Activated B cell treated with CpG ODN at 0.5 μM for 24 hours (primary cell): Measurements from ENCODE around the gene LPAR3. TPM values are rescaled to one million over a fixed set of nuclear protein-coding genes. Genes with fewer than 3 reads are reported as not detected.
A peak's percentile ranks its signal among the peaks of the same experiment; 100 is the strongest.

Experiments used
- ATAC-seq: fragments of 200-7000 bp; cut with Tn5 transposase; one replicate; pipeline ENCODE4 v1.10.0; 2021; ENCODE audit warnings: low read depth, mild to moderate bottlenecking, moderate library complexity
- CTCF ChIA-PET: fragments of 350-600 bp; sonication (Branson Sonifier 250); formaldehyde crosslinking; loops from one replicate; lab custom pipeline; 2021; ENCODE audit warnings: antibody characterized with exemption; lab: Charles Lee
- POLR2A ChIA-PET: fragments of 350-600 bp; sonication (Branson Sonifier 250); formaldehyde crosslinking; loops from one replicate; lab custom pipeline; 2021; ENCODE audit warnings: antibody characterized with exemption; lab: Charles Lee
- DNase-seq: peaks from one replicate; pipeline ENCODE4 v3.0.0; 2022
- H3K27ac Mint-ChIP-seq: one replicate; pipeline ENCODE4 v1.8.0; 2020; ENCODE audit warnings: mixed read lengths
- H3K27me3 Mint-ChIP-seq: one replicate; pipeline ENCODE4 v1.8.0; 2021; ENCODE audit warnings: mixed read lengths
- H3K36me3 Mint-ChIP-seq: one replicate; pipeline ENCODE4 v1.8.0; 2021; ENCODE audit warnings: low read depth, mixed read lengths
- H3K4me1 Mint-ChIP-seq: one replicate; pipeline ENCODE4 v1.8.0; 2021; ENCODE audit warnings: mixed read lengths
- H3K4me3 Mint-ChIP-seq: one replicate; pipeline ENCODE4 v1.8.0; 2020; ENCODE audit warnings: mild to moderate bottlenecking, mixed read lengths
- H3K9me3 Mint-ChIP-seq: one replicate; pipeline ENCODE4 v1.8.0; 2020; ENCODE audit warnings: mixed read lengths
- CTCF ChIP-seq: fragments of 200-600 bp; IDR thresholded peaks from one replicate; pipeline ENCODE4 v1.8.0; 2022; ENCODE audit warnings: antibody characterized with exemption, mild to moderate bottlenecking
- intact Hi-C: fragments of 100-400 bp; cut with micrococcal nuclease; formaldehyde crosslinking; loops from one replicate; pipeline ENCODE4 v1.15.1; 2024
- total RNA-seq: library from RNA; stranded (reverse); gene quantifications from 2 replicates; pipeline ENCODE4 v1.2.3, GENCODE V29; 2022

The LPAR3 gene
- total RNA-seq, 1 donor from 2014 or later: 0.62 TPM

DNA sequence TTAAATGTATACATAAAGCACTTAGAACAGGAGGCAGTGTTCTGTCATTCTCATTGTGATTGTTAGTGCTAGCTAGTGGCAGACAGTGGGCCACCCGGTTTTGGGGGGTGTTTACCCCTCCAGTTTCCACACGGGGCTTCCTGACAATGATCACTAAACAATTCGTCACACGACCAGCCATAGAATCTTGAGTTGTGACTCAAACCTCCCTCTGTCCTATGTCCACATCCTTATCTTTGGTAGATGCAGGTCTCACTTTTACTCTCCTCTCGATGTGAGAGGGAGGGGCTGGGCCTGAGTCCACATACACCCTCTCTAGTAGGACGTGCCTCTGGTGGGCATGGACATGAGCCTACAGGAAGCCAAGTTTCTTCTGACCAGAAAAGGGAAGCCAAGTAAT, 110.1 kb downstream of the LPAR3 start:
- POLR2A ChIA-PET: no interaction called here
- Mint-ChIP-seq H3K36me3 (no peaks in the 10 kb centered on the region), H3K4me3 (no peak overlapping the region), H3K9me3 (no peaks in the 10 kb centered on the region), H3K4me1 (peaks cover 2% of the 10 kb centered on the region), H3K27ac (no peak overlapping the region), H3K27me3 (peaks cover 6% of the 10 kb centered on the region)
- TF ChIP-seq CTCF: no peak
- CTCF ChIA-PET: interaction anchor here (0.8 to 1.4 kb wide), 6 partner anchors 13 to 609 kb away, joined by 3 to 7 read pairs (median 4); no protein-coding TSS in a partner anchor
- DNase-seq (no peak), ATAC-seq (no peak)
- intact Hi-C loops: loop anchor here (5.0 kb wide), 1 partner anchor 154 kb away; no protein-coding TSS in a partner anchor

DNA sequence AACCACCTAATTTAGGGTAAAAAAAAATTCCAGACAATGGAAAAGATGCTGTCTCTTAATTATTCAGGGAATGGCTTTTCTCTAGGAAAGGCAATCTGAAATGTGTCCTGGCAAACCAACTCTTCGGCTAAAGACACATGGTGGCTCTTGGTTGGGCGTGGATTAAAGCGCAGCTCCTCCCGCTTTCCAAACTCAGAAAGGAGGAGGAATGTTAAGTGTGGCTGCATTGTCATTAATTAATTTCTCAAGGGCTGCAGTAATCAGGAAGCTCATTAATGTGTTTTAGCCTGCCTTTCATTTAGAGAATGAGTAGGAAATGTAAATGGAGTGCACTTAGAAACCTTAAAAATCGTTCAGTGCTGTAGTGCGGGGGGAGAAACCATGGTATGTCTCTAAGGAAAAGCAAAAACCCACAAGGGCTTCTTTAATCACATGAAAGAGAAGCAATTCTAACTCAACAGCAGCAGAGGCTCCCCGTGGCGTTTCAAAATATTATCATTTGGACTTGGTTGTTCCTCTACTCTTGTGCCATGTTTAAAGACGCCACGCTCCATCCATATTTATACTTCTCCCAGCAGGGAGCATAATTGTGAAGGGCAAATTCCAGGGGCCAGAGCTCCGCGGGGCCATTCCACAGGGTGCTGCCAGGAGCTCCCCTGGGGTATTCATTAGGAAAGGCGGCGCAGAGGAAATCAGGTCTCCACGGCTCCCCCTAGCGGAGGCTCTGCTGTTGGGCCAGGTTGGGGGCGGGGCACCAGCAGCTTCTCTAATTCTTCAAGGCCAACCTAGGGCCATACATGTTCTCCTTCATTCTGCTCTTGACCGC, 110.8 kb downstream of the LPAR3 start:
- no peaks in the 10 kb centered on the region for H3K36me3 Mint-ChIP-seq
- DNase-seq (peak; percentile 60), ATAC-seq (peak; percentile 84)
- H3K4me3 Mint-ChIP-seq: no peak overlapping the region
- ChIA-PET POLR2A (no interaction called here), CTCF (interaction anchor here (0.8 to 1.4 kb wide), 7 partner anchors 14 to 608 kb away, joined by 3 to 7 read pairs (median 3); no protein-coding TSS in a partner anchor)
- peaks cover 6% of the 10 kb centered on the region for H3K27me3 Mint-ChIP-seq
- TF ChIP-seq CTCF: peak; percentile 79
- intact Hi-C loops: loop anchor here (5.0 kb wide), 1 partner anchor 155 kb away; no protein-coding TSS in a partner anchor
- no peak overlapping the region for H3K27ac Mint-ChIP-seq
- H3K9me3 Mint-ChIP-seq: no peaks in the 10 kb centered on the region
- peaks cover 2% of the 10 kb centered on the region for H3K4me1 Mint-ChIP-seq

DNA sequence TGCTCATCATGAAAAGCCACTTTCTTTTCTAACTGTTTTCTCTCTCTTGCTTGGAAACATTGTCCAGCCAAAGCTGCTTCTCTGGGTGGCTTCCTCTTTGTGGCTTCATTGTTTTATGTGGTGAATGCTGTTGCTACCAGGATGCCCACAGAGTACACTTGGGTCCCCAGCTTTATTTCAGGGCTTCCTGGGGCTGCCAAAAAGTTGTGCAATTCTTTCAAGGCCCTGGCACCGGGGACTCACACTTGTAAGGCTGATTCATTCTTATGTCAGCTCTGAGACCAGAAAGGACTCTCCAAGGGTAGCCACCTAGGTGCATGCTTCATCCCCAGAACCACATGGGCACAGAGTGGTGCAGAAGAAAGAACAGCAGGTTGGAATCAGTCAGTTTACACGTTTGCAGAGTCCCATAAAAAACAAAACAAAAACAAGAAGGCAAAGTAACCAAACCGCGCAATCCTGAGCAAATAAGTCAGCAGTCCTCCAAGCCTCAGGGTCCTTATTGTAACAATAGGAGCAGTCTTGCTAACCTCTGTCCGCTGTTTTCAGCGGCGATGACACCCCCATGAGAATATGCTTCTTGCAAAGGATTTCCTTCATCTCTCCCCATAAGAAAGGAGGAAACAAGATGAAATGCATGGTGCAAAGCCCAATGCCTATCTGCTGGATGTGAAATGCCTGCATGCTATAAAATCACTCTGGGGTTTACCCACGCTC, 112.8 kb downstream of the LPAR3 start:
- POLR2A ChIA-PET: no interaction called here
- intact Hi-C loops: loop anchor here (5.0 to 10.0 kb wide), 2 partner anchors 157 to 245 kb away; no protein-coding TSS in a partner anchor

GRCh38 chr1:84776639-84777038, 116.4 kb downstream of the LPAR3 start:
- POLR2A ChIA-PET: no interaction called here
- H3K27me3 Mint-ChIP-seq: peaks cover 6% of the 10 kb centered on the region
- H3K36me3 Mint-ChIP-seq: no peaks in the 10 kb centered on the region
- H3K4me1 Mint-ChIP-seq: no peaks in the 10 kb centered on the region
- DNase-seq (no peak), ATAC-seq (no peak)
- no peak overlapping the region for H3K27ac Mint-ChIP-seq
- no peaks in the 10 kb centered on the region for H3K9me3 Mint-ChIP-seq
- CTCF ChIA-PET: interaction anchor here (1.1 to 1.4 kb wide), 4 partner anchors 10 to 857 kb away, joined by 3 to 4 read pairs (median 3); no protein-coding TSS in a partner anchor
- intact Hi-C loops: loop anchor here (10.0 kb wide), 1 partner anchor 248 kb away; no protein-coding TSS in a partner anchor
- H3K4me3 Mint-ChIP-seq: no peak overlapping the region
- TF ChIP-seq CTCF: no peak

More for the DNA sequence above, 112.8 kb downstream of the LPAR3 start:
- Mint-ChIP-seq H3K36me3 (no peaks in the 10 kb centered on the region), H3K4me3 (no peak overlapping the region), H3K4me1 (peaks cover 2% of the 10 kb centered on the region), H3K9me3 (no peaks in the 10 kb centered on the region), H3K27me3 (peaks cover 6% of the 10 kb centered on the region), H3K27ac (no peak overlapping the region)
- no peak for TF ChIP-seq CTCF
- no peak for DNase-seq
- CTCF ChIA-PET: no interaction called here
- ATAC-seq: no peak
